GM12878 (cell line): ENCODE measurements around the gene SHROOM2. TPM values are rescaled to one million over a fixed set of nuclear protein-coding genes. Genes with fewer than 3 reads are reported as not detected.
A peak's percentile ranks its signal among the peaks of the same experiment; 100 is the strongest.

Experiments
- ATAC-seq: fragments of 200-7000 bp; cut with Tn5 transposase; 3 replicates; pipeline ENCODE4 v1.9.1; 2020; ENCODE audit warnings: mild to moderate bottlenecking, moderate library complexity
- BruUV-seq: library from RNA; stranded (reverse); fragments of 400-500 nt; replicated peaks from 2 replicates; lab custom pipeline; 2021; lab: Mats Ljungman, UMichigan
- CTCF ChIA-PET: fragments of 300-600 bp; sonication (Branson Sonifier 250); formaldehyde crosslinking; extraction: SDS; loops from one replicate; lab custom pipeline; 2021; ENCODE audit warnings: inconsistent platforms; lab: Yijun Ruan, JAX
- POLR2A ChIA-PET: fragments of 350-600 bp; formaldehyde crosslinking; extraction: SDS; loops from one replicate; lab custom pipeline; 2021; ENCODE audit warnings: inconsistent platforms; lab: Charles Lee
- RAD21 ChIA-PET: fragments of 300-600 bp; sonication (Branson Sonifier 250); formaldehyde crosslinking; loops from one replicate; lab custom pipeline; 2023; ENCODE audit warnings: antibody characterized with exemption; ENCODE audit not compliant: unreplicated experiment; lab: Charles Lee
- SMC1A ChIA-PET: fragments of 300-600 bp; sonication (Branson Sonifier 250); formaldehyde crosslinking; loops from one replicate; lab custom pipeline; 2023; ENCODE audit not compliant: unreplicated experiment, uncharacterized antibody; lab: Charles Lee
- DNase-seq: peaks from one replicate; pipeline ENCODE4 v3.0.0-alpha.2; 2011; ENCODE audit warnings: low read depth, low spot score
- FAIRE-seq: peaks from 3 replicates; lab custom pipeline; 2011; peaks lifted over from hg19 to GRCh38; lab: Jason Lieb, UNC
- H2AFZ ChIP-seq: 2 replicates; pipeline ENCODE4 v1.6.0; 2011; ENCODE audit warnings: low read depth, low read length, control low read depth; ENCODE audit not compliant: control insufficient read depth
- H3K27ac ChIP-seq: 2 replicates; pipeline ENCODE4 v1.5.1; 2011; ENCODE audit warnings: control low read depth; ENCODE audit not compliant: control insufficient read depth, insufficient read depth
- H3K27me3 ChIP-seq, 2 experiments: replicated peaks in 1 of 2; 2 replicates each; pipeline versions ENCODE4 v1.6.0 to v1.6.1; 2011; ENCODE audit warnings: low read length in 1 of 2; ENCODE audit not compliant: control insufficient read depth in 2 of 2, insufficient read depth in 2 of 2
- H3K36me3 ChIP-seq, 2 experiments: 2 replicates each; pipeline ENCODE4 v1.5.1; 2011; ENCODE audit warnings: low read length in 1 of 2; ENCODE audit not compliant: control insufficient read depth in 2 of 2, insufficient read depth in 2 of 2
- H3K4me1 ChIP-seq: 2 replicates; pipeline ENCODE4 v1.6.1; 2011; ENCODE audit warnings: mild to moderate bottlenecking, low read length, moderate library complexity, mixed read lengths; ENCODE audit not compliant: control insufficient read depth, insufficient read depth
- H3K4me2 ChIP-seq: 2 replicates; pipeline ENCODE4 v1.6.0; 2011; ENCODE audit warnings: control low read depth; ENCODE audit not compliant: control insufficient read depth, insufficient read depth
- H3K4me3 ChIP-seq: fragments of 200-600 bp; sonication (generic); 2 replicates; pipeline ENCODE4 v1.5.1; 2016
- H3K79me2 ChIP-seq: 2 replicates; pipeline ENCODE4 v1.6.0; 2011; ENCODE audit warnings: low read length; ENCODE audit not compliant: control insufficient read depth, insufficient read depth
- H3K9ac ChIP-seq: 2 replicates; pipeline ENCODE4 v1.8.0; 2011; ENCODE audit warnings: low read length, control low read depth, mixed read lengths; ENCODE audit not compliant: control insufficient read depth, insufficient read depth
- H3K9me3 ChIP-seq: replicated peaks from 3 replicates; pipeline ENCODE4 v1.5.1; 2011; ENCODE audit warnings: mild to moderate bottlenecking, low read length; ENCODE audit not compliant: control insufficient read depth, insufficient read depth
- H4K20me1 ChIP-seq: 2 replicates; pipeline ENCODE4 v1.6.0; 2011; ENCODE audit not compliant: control insufficient read depth, insufficient read depth
- BHLHE40 ChIP-seq, 2 experiments: fragments of 450-650 bp in 1 of 2; IDR thresholded peaks; 2 replicates each; pipeline ENCODE4 v1.6.1; 2011 to 2017; ENCODE audit warnings: low read depth in 2 of 2, borderline replicate concordance in 1 of 2, improper control_type of control experiment in 1 of 2, low read length in 1 of 2, mild to moderate bottlenecking in 1 of 2
- HDAC6 ChIP-seq: fragments of 200-600 bp; sonication (generic); IDR thresholded peaks from one replicate; pipeline ENCODE4 v1.8.0; 2017; ENCODE audit warnings: antibody characterized with exemption; ENCODE audit not compliant: unreplicated experiment
- IRF4 ChIP-seq: IDR thresholded peaks from 2 replicates; pipeline ENCODE4 v1.6.1; 2011; ENCODE audit warnings: low read depth, low read length
- NBN ChIP-seq: fragments of 450-650 bp; IDR thresholded peaks from 2 replicates; pipeline ENCODE4 v1.6.1; 2016
- RAD21 ChIP-seq: IDR thresholded peaks from 2 replicates; pipeline ENCODE4 v1.6.1; 2011; ENCODE audit warnings: mild to moderate bottlenecking, low read depth, low read length, moderate library complexity; ENCODE audit not compliant: insufficient read depth
- RCOR1 ChIP-seq: conservative IDR thresholded peaks from 2 replicates; pipeline ENCODE4 v1.6.1; 2012; ENCODE audit warnings: low read depth, low read length, improper control_type of control experiment
- SMC3 ChIP-seq: IDR thresholded peaks from 2 replicates; pipeline ENCODE4 v1.6.1; 2011; ENCODE audit warnings: low read length, improper control_type of control experiment, borderline replicate concordance
- WRNIP1 ChIP-seq: IDR thresholded peaks from 2 replicates; pipeline ENCODE4 v1.6.1; 2011; ENCODE audit warnings: low read depth, low read length, improper control_type of control experiment, borderline replicate concordance
- YY1 ChIP-seq: IDR thresholded peaks from 2 replicates; pipeline ENCODE4 v1.6.1; 2011; ENCODE audit warnings: low read depth, mild to moderate bottlenecking, low read length
- ZNF622 ChIP-seq: fragments of 450-650 bp; IDR thresholded peaks from 2 replicates; pipeline ENCODE4 v1.6.1; 2017; ENCODE audit warnings: mild to moderate bottlenecking, inconsistent platforms
- WGBS: methylation state at CpG from one replicate; pipeline ENCODE4 v1.1.6; 2016; ENCODE audit warnings: low lambda C conversion rate; ENCODE audit not compliant: insufficient replicate concordance, insufficient coverage; ENCODE audit errors: missing lambda C conversion rate; 5-methylcytosine and 5-hydroxymethylcytosine counted together
- in situ Hi-C: fragments of 300-500 bp; cut with MboI; formaldehyde crosslinking; loops from 9 replicates; pipeline ENCODE4 v1.14.3; 2018; ENCODE audit warnings: mixed read lengths
- intact Hi-C: fragments of 100-400 bp; cut with micrococcal nuclease; formaldehyde crosslinking; loops from one replicate; pipeline ENCODE4 v1.14.2; 2022; ENCODE audit not compliant: unreplicated experiment
- polyA plus RNA-seq, 11 experiments: library from polyadenylated mRNA; depleted of rRNA in 4 of 11; unstranded in 6 of 11; stranded (reverse) in 5 of 11; fragments of >200 nt; fragmentation: Nextera tagmentation in 4 of 11; fragmentation: Illumina TruSeq in 1 of 11; extraction: Ambion mirVana in 4 of 11; extraction: Trizol in 1 of 11; gene quantifications; 1 replicate in 1 of 11; 2 replicates in 10 of 11; pipeline versions ENCODE4 v1.2.1 to v1.2.3, GENCODE V29; 2011 to 2016; ENCODE audit warnings: inconsistent platforms in 2 of 11, missing spikeins in 2 of 11, low read depth in 1 of 11
- total RNA-seq, 4 experiments: library from RNA; depleted of rRNA in 3 of 4; stranded (reverse); fragments of >200 nt in 3 of 4; fragmentation: Illumina TruSeq in 1 of 4; extraction: Trizol in 1 of 4; gene quantifications; 2 replicates each; pipeline versions ENCODE4 v1.2.1 to v1.2.3, GENCODE V29; 2013 to 2021
- TF ChIP-seq, protein P1 (sequence below): fragments of 450-650 bp; IDR thresholded peaks from 2 replicates; pipeline ENCODE4 v1.6.1; 2016; ENCODE audit warnings: mild to moderate bottlenecking
- TF ChIP-seq, protein P2 (sequence below), 3 experiments: IDR thresholded peaks in 2 of 3; conservative IDR thresholded peaks in 1 of 3; 2 replicates each; pipeline ENCODE4 v1.5.1; 2011; ENCODE audit warnings: low read depth in 3 of 3, low read length in 3 of 3, mild to moderate bottlenecking in 3 of 3, control low read depth in 2 of 3, moderate library complexity in 2 of 3, inconsistent platforms in 1 of 3, mixed read lengths in 1 of 3; ENCODE audit not compliant: control insufficient read depth in 2 of 3, insufficient read depth in 1 of 3; ENCODE audit errors: extremely low read depth in 1 of 3
- TF ChIP-seq, protein P3 (sequence below): fragments of 450-650 bp; IDR thresholded peaks from 2 replicates; pipeline ENCODE4 v1.6.1; 2017; ENCODE audit warnings: mild to moderate bottlenecking, low read depth, inconsistent platforms; ENCODE audit not compliant: poor library complexity, severe bottlenecking

SHROOM2 gene
- total and polyA plus RNA-seq, 10 of the 15 experiments (the other 5 are each of a cell fraction or from before 2014, with no cell fraction given) = under 0.01 to 0.15 (median 0.09) TPM; not detected in 2

DNA sequence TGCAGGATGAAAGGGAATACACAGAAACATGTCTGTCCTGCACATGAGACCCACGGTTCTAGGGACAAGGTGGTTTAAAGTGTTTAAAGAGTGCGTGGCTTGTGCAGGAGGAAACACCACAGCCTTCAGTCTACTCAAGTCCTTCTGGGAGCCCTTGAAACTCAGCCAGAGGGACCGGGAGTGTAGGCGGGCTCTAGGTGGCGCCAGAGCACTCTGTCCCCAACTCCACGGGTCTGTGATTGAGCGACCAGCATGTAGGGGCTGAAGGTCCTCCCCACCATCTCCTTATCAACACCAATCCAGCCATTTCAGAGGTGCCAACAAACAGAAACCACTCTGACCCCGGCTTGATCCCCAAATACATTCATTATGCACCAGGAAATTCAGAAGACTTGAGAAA is 98.9 kb downstream of the SHROOM2 start:
- Histone ChIP-seq H3K36me3 (no peaks in the 10 kb centered on the region), H3K4me2 (no peak overlapping the region), H3K79me2 (no peaks in the 10 kb centered on the region), H3K9ac (no peak overlapping the region), H3K4me3 (no peak overlapping the region), H3K4me1 (no peaks in the 10 kb centered on the region), H2AFZ (no peak overlapping the region), H3K27me3 (no peaks in the 10 kb centered on the region; a peak in 2 of 4 replicates), H3K9me3 (no peaks in the 10 kb centered on the region), H3K27ac (no peak overlapping the region), H4K20me1 (no peaks in the 10 kb centered on the region)
- POLR2A ChIA-PET = no interaction called here
- peak; percentile 7 for FAIRE-seq
- BruUV-seq = no TSS peak
- SMC1A ChIA-PET = interaction anchor here (0.8 to 2.2 kb wide), 3 partner anchors 93 to 234 kb away, joined by 5 to 9 read pairs (median 5); no protein-coding TSS in a partner anchor
- DNase-seq = no peak
- TF ChIP-seq IRF4 = peak; percentile 72; the same call in 1 of the 2 replicates
- no peak for TF ChIP-seq ZNF622
- TF ChIP-seq RCOR1 = no peak
- TF ChIP-seq BHLHE40 (IDR thresholded peaks at IDR 0.05; ENCODE audit: borderline replicate concordance in 1 of 2, low read depth in 2 of 2, low read length in 1 of 2) = 0 out of 4 replicates have a peak, but pooled peaks of 1 of the 2 experiments have one; percentile 15
- TF ChIP-seq RAD21 = peak; percentile 79
- TF ChIP-seq HDAC6 = no peak
- TF ChIP-seq, protein P1, sequence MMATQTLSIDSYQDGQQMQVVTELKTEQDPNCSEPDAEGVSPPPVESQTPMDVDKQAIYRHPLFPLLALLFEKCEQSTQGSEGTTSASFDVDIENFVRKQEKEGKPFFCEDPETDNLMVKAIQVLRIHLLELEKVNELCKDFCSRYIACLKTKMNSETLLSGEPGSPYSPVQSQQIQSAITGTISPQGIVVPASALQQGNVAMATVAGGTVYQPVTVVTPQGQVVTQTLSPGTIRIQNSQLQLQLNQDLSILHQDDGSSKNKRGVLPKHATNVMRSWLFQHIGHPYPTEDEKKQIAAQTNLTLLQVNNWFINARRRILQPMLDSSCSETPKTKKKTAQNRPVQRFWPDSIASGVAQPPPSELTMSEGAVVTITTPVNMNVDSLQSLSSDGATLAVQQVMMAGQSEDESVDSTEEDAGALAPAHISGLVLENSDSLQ = no peak
- peak; percentile 57; the same call in 1 of the 2 replicates for TF ChIP-seq YY1
- TF ChIP-seq SMC3 = peak; percentile 86
- TF ChIP-seq WRNIP1 = no peak
- TF ChIP-seq, protein P2, sequence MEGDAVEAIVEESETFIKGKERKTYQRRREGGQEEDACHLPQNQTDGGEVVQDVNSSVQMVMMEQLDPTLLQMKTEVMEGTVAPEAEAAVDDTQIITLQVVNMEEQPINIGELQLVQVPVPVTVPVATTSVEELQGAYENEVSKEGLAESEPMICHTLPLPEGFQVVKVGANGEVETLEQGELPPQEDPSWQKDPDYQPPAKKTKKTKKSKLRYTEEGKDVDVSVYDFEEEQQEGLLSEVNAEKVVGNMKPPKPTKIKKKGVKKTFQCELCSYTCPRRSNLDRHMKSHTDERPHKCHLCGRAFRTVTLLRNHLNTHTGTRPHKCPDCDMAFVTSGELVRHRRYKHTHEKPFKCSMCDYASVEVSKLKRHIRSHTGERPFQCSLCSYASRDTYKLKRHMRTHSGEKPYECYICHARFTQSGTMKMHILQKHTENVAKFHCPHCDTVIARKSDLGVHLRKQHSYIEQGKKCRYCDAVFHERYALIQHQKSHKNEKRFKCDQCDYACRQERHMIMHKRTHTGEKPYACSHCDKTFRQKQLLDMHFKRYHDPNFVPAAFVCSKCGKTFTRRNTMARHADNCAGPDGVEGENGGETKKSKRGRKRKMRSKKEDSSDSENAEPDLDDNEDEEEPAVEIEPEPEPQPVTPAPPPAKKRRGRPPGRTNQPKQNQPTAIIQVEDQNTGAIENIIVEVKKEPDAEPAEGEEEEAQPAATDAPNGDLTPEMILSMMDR (IDR thresholded peaks at IDR 0.05 in 2 of 3, conservative IDR thresholded peaks at IDR 0.05 in 1 of 3; ENCODE audit: control insufficient read depth in 2 of 3, extremely low read depth in 1 of 3, insufficient read depth in 1 of 3, low read depth in 3 of 3, low read length in 3 of 3) = peak; percentile 79 to 90 (median 85); a peak in 5 of 6 replicates
- TF ChIP-seq, protein P3, sequence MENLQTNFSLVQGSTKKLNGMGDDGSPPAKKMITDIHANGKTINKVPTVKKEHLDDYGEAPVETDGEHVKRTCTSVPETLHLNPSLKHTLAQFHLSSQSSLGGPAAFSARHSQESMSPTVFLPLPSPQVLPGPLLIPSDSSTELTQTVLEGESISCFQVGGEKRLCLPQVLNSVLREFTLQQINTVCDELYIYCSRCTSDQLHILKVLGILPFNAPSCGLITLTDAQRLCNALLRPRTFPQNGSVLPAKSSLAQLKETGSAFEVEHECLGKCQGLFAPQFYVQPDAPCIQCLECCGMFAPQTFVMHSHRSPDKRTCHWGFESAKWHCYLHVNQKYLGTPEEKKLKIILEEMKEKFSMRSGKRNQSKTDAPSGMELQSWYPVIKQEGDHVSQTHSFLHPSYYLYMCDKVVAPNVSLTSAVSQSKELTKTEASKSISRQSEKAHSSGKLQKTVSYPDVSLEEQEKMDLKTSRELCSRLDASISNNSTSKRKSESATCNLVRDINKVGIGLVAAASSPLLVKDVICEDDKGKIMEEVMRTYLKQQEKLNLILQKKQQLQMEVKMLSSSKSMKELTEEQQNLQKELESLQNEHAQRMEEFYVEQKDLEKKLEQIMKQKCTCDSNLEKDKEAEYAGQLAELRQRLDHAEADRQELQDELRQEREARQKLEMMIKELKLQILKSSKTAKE = peak; percentile 24
- TF ChIP-seq NBN = no peak
- intact Hi-C loops (loop anchor here (1.0 to 5.0 kb wide), 5 partner anchors 58 to 234 kb away; partner anchors contain the start of gene CLDN34), in situ Hi-C loops (no loop called here)
- WGBS = 0% methylated on average over 8 of the region's 8 CpGs
- ATAC-seq = peak; percentile 99
- CTCF ChIA-PET = interaction anchor here (0.6 to 2.8 kb wide), 4 partner anchors 97 to 234 kb away, joined by 4 to 25 read pairs (median 5); no protein-coding TSS in a partner anchor
- RAD21 ChIA-PET = no interaction called here
